ENCODE measurements around the gene RASGRF1. TPM values are rescaled to one million over a fixed set of nuclear protein-coding genes. Genes with fewer than 3 reads are reported as not detected.
A peak's percentile ranks its signal among the peaks of the same experiment; 100 is the strongest.

Gene RASGRF1
- total RNA-seq, 1 donor from 2014 or later = 0.41 TPM

DNA sequence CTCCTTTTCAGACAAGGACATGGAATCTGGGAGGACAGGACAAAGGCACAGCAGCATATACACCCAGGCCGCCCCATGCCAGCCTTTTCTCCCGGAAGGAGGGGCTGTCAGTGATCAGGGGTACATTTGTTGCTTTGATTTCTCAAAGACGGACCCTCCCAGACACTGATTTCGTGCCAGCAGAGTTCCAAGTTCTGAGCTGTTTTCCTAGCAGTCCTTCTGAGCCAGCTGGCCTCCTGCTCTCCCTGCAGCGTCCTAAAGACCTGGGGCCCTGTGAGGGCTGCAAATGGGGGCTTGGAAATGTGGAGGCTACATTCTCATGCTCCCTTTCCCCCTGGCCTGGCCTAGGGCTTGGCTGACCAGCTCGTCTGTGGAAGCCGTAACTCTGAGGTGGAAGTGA, 168.1 kb downstream of the RASGRF1 start:
- Mint-ChIP-seq H3K9me3 (no peaks in the 10 kb centered on the region), H3K4me1 (ENCODE audit: unreplicated experiment) (no peaks in the 10 kb centered on the region), H3K4me3 (no peak overlapping the region), H3K27ac (no peak overlapping the region), H3K27me3 (no peaks in the 10 kb centered on the region), H3K36me3 (peaks cover 9% of the 10 kb centered on the region)
- TF ChIP-seq, protein P1, sequence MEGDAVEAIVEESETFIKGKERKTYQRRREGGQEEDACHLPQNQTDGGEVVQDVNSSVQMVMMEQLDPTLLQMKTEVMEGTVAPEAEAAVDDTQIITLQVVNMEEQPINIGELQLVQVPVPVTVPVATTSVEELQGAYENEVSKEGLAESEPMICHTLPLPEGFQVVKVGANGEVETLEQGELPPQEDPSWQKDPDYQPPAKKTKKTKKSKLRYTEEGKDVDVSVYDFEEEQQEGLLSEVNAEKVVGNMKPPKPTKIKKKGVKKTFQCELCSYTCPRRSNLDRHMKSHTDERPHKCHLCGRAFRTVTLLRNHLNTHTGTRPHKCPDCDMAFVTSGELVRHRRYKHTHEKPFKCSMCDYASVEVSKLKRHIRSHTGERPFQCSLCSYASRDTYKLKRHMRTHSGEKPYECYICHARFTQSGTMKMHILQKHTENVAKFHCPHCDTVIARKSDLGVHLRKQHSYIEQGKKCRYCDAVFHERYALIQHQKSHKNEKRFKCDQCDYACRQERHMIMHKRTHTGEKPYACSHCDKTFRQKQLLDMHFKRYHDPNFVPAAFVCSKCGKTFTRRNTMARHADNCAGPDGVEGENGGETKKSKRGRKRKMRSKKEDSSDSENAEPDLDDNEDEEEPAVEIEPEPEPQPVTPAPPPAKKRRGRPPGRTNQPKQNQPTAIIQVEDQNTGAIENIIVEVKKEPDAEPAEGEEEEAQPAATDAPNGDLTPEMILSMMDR (conservative IDR thresholded peaks at IDR 0.05) = no peak
- DNase-seq (ENCODE audit: extremely low spot score, unreplicated experiment) = no peak

DNA sequence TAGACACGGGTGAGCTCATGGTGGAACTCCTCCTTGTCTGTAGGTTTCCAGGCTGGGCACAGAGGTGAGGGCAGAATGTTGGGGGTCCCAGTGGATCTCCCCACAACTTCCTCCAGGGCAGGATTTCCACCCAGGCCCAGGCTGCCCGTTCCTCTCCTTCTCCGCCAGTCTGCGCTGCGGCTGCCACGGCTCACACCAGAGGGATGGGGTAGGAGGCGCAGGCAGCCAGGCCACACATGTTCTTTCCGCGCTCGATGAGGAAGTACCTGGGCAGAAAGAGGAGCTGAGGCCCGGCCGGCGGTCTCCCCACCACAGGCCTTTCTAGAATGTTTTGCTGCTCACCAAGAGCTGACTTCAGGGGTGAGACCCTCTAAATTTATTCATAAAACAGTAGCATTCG, 168.6 kb downstream of the RASGRF1 start:
- H3K27ac Mint-ChIP-seq = no peak overlapping the region
- peak; percentile 53 for DNase-seq (ENCODE audit: extremely low spot score, unreplicated experiment)
- TF ChIP-seq, protein P1 (conservative IDR thresholded peaks at IDR 0.05) = no peak
- H3K36me3 Mint-ChIP-seq = peaks cover 13% of the 10 kb centered on the region
- H3K27me3 Mint-ChIP-seq = no peaks in the 10 kb centered on the region
- H3K4me1 Mint-ChIP-seq (ENCODE audit: unreplicated experiment) = peaks cover 3% of the 10 kb centered on the region
- H3K4me3 Mint-ChIP-seq = no peak overlapping the region
- no peaks in the 10 kb centered on the region for H3K9me3 Mint-ChIP-seq

DNA sequence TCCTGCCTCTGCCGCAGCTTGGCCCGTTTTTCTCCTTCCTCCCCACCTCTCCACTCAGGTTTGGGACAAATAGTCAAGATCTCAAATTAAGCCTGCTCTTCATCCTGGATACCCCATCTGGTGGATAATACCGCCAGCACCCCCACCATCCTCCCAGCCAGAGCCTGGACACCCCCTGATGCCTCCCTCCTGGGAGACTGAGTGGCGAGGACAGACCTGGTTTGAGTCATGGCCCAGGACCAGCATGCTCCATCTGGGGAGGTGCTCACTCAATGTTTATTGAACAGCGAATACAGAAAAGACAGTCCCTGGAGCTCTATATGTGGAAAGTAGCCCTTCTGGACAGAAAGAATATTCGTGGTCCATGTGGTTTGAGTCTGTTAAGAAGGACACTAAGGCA, 169.1 kb downstream of the RASGRF1 start:
- Mint-ChIP-seq H3K9me3 (no peaks in the 10 kb centered on the region), H3K27me3 (no peaks in the 10 kb centered on the region), H3K27ac (no peak overlapping the region), H3K4me3 (no peak overlapping the region), H3K36me3 (peaks cover 13% of the 10 kb centered on the region), H3K4me1 (ENCODE audit: unreplicated experiment) (peaks cover 6% of the 10 kb centered on the region)
- TF ChIP-seq, protein P1 (conservative IDR thresholded peaks at IDR 0.05) = no peak
- DNase-seq (ENCODE audit: extremely low spot score, unreplicated experiment) = peak; percentile 32

DNA sequence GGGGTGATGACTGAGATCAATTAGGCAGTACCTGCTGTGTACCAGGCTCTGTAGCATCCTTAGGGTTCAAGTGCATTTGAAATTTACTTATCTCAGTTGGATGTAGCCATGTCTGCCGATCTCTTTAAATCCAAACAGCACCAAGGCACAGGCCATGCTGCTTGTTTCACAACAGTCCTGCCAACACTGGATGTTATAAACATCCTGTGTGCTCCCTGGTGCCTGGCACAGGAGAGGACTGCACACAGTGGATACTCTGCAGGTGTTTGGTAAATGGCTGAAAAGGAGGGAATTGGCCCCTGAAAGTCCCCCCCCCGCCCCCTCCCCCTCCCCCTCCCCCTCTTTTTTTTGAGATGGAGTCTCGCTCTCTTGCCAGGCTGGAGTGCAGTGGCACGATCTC, 172.7 kb downstream of the RASGRF1 start:
- peaks cover 15% of the 10 kb centered on the region for H3K4me1 Mint-ChIP-seq (ENCODE audit: unreplicated experiment)
- TF ChIP-seq, protein P1 (conservative IDR thresholded peaks at IDR 0.05) = no peak
- H3K27ac Mint-ChIP-seq = no peak overlapping the region
- no peak for DNase-seq (ENCODE audit: extremely low spot score, unreplicated experiment)
- H3K4me3 Mint-ChIP-seq = no peak overlapping the region
- no peaks in the 10 kb centered on the region for H3K27me3 Mint-ChIP-seq
- peaks cover 22% of the 10 kb centered on the region for H3K36me3 Mint-ChIP-seq
- H3K9me3 Mint-ChIP-seq = no peaks in the 10 kb centered on the region

DNA sequence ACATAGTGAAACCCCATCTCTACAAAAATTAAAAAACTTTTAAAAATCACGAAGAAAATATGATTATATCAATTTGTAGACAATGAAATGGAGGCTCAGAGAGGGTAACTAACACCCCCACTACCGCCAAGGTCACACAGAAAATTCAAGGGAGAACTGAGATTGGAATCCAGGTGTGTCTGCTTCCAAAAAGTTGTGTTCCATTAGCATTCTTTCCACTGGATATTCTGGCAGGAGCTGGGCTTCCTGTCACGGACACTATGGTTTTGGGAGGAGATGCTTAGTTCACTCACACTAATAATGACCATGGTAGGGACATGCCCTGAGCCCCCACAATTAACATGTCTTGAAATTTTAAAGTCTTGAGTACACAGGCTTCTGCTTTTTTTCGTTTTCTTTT, 174.5 kb downstream of the RASGRF1 start:
- no peaks in the 10 kb centered on the region for H3K9me3 Mint-ChIP-seq
- no peak overlapping the region for H3K4me3 Mint-ChIP-seq
- TF ChIP-seq, protein P1 (conservative IDR thresholded peaks at IDR 0.05) = no peak
- H3K27me3 Mint-ChIP-seq = no peaks in the 10 kb centered on the region
- peaks cover 36% of the 10 kb centered on the region for H3K36me3 Mint-ChIP-seq
- H3K4me1 Mint-ChIP-seq (ENCODE audit: unreplicated experiment) = peaks cover 19% of the 10 kb centered on the region
- no peak for DNase-seq (ENCODE audit: extremely low spot score, unreplicated experiment)
- no peak overlapping the region for H3K27ac Mint-ChIP-seq
